Endothelial cell of hepatic sinusoid (primary cell): ENCODE data around the gene MRPL50.

Source experiments
- in situ Hi-C: cut with HindIII; loops from 2 replicates; pipeline ENCODE4 v1.10.0; 2017; ENCODE audit warnings: low sequenced_read_pairs

MRPL50 gene

GRCh38 chr9:101398068-101398929 is at the start of gene MRPL50, which contains the start of gene ZNF189:
Gene MRPL50 (minus strand): TSS chr9:101398618. CDS start chr9:101398592, 26 bp downstream.
Gene ZNF189 (plus strand): TSS chr9:101398851. CDS start chr9:101399157, 306 bp downstream.
- in situ Hi-C loops, result no loop called here

- in situ Hi-C loops, result no loop called here
Measured at GRCh38 chr9:101446732-101447131, 48.3 kb upstream of the MRPL50 start.

- in situ Hi-C loops, result no loop called here
Measured at GRCh38 chr9:101445353-101446029, 47.1 kb upstream of the MRPL50 start.

GRCh38 chr9:101443364-101443771 is 45.0 kb upstream of the MRPL50 start:
- in situ Hi-C loops, result no loop called here

GRCh38 chr9:101442736-101443135 is 44.3 kb upstream of the MRPL50 start:
- in situ Hi-C loops, result no loop called here

- in situ Hi-C loops, result no loop called here
Measured at GRCh38 chr9:101442318-101442717, 43.9 kb upstream of the MRPL50 start.

GRCh38 chr9:101440714-101441230 is 42.4 kb upstream of the MRPL50 start:
- in situ Hi-C loops, result no loop called here

- in situ Hi-C loops, result no loop called here
Measured at GRCh38 chr9:101438523-101438922, 40.1 kb upstream of the MRPL50 start.

- in situ Hi-C loops, result no loop called here
Measured at GRCh38 chr9:101437806-101438232, 39.4 kb upstream of the MRPL50 start.

- in situ Hi-C loops, result no loop called here
Measured at GRCh38 chr9:101435601-101436079, 37.2 kb upstream of the MRPL50 start, which contains the start of gene ALDOB. Gene ALDOB (minus strand): TSS chr9:101435774. CDS start chr9:101430887, 4,887 bp downstream.

GRCh38 chr9:101434998-101435397 is 36.6 kb upstream of the MRPL50 start:
- in situ Hi-C loops, result no loop called here

- in situ Hi-C loops, result no loop called here
Measured at GRCh38 chr9:101433229-101433628, 34.8 kb upstream of the MRPL50 start.

- in situ Hi-C loops, result no loop called here
Measured at GRCh38 chr9:101432740-101433139, 34.3 kb upstream of the MRPL50 start.

GRCh38 chr9:101432171-101432570 is 33.8 kb upstream of the MRPL50 start:
- in situ Hi-C loops, result no loop called here

- in situ Hi-C loops, result no loop called here
Measured at GRCh38 chr9:101429736-101430135, 31.3 kb upstream of the MRPL50 start.

GRCh38 chr9:101428909-101429308 is 30.5 kb upstream of the MRPL50 start:
- in situ Hi-C loops, result no loop called here

GRCh38 chr9:101427957-101428655 is 29.7 kb upstream of the MRPL50 start:
- in situ Hi-C loops, result no loop called here

GRCh38 chr9:101427358-101427757 is 28.9 kb upstream of the MRPL50 start:
- in situ Hi-C loops, result no loop called here

GRCh38 chr9:101421653-101422065 is 23.2 kb upstream of the MRPL50 start:
- in situ Hi-C loops, result no loop called here

GRCh38 chr9:101419863-101420262 is 21.4 kb upstream of the MRPL50 start:
- in situ Hi-C loops, result no loop called here
